SIG-M5 (cell line): ENCODE measurements around the gene KRT13.
"Not testable (repeated sequence)": the region's sequence is repeated elsewhere in the genome, so short reads cannot be mapped to it uniquely, and the experiment has no call there.

ENCODE experiments used
- DNase-seq: peaks from one replicate; lab custom pipeline; 2025; lab: John Stamatoyannopoulos, UW

The KRT13 gene

GRCh38 chr17:41505007-41505808, at the start of gene KRT13:
KRT13 (minus strand) TSS chr17:41505612; CDS start chr17:41505550, 62 bp downstream.
- no peak for DNase-seq

GRCh38 chr17:41553987-41554680, 48.7 kb upstream of the KRT13 start:
- DNase-seq = no peak

DNA sequence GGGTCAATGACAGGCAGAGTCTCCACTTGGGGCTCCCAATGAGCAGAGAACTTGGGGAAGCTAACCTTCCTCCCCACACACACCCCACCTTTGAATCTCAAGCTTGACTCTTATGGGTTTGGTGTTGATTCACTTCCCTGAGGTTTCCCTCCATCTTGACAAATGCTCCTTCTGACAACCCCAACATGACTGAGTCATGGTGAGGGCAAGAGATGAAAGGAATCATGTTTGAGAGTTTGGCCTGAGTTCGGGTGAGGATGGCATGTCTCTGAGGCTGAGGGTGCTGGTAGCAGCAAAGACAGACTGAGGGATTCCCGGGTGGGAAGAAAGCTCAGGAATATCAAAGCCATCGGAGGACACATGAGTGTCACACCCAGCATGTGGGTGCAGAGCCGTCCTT, 47.8 kb upstream of the KRT13 start:
- DNase-seq = no peak

GRCh38 chr17:41552455-41552854, 47.0 kb upstream of the KRT13 start:
- DNase-seq = no peak

DNA sequence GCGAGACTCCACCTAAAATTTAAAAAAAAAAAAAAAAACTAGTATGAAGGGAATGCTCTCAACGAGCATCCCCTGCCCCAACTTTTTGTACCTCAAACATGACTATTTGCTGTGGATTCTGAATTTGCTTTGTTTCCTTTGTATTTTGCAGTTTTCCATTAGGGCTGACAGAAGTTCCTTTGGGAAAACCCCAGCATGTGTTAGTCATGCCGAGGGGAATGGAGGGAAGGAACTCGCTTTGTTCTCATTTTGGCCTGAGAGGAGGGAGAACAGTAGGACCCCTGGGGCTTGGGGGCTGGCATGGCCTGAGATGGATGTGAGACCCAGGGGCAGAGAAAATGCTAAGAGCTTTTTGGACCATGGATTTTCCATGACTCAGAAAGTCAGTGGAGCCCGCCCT, 46.0 kb upstream of the KRT13 start:
- no peak for DNase-seq

DNA sequence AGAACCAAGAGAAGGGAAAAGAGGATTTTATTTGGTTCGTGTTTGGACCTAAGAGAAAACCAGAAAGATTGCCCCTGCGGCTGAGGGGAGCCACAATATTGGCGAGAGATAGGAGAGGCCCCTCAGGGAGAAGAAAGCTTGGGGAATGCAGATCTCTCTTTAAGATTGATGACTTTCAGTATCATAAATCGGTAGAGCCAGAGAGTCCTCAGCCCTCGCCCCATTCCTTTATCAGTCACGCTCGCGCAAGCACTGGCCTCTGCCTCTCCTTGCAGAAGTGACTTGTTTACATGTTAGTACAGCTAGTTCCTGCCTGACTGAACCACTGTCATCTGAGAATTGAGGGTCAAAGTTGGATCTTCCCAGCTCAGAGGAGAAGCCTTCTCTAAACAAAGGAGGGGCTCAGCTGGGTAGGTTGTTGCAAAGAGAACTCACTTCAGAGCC, 44.2 kb upstream of the KRT13 start:
- DNase-seq = no peak

DNA sequence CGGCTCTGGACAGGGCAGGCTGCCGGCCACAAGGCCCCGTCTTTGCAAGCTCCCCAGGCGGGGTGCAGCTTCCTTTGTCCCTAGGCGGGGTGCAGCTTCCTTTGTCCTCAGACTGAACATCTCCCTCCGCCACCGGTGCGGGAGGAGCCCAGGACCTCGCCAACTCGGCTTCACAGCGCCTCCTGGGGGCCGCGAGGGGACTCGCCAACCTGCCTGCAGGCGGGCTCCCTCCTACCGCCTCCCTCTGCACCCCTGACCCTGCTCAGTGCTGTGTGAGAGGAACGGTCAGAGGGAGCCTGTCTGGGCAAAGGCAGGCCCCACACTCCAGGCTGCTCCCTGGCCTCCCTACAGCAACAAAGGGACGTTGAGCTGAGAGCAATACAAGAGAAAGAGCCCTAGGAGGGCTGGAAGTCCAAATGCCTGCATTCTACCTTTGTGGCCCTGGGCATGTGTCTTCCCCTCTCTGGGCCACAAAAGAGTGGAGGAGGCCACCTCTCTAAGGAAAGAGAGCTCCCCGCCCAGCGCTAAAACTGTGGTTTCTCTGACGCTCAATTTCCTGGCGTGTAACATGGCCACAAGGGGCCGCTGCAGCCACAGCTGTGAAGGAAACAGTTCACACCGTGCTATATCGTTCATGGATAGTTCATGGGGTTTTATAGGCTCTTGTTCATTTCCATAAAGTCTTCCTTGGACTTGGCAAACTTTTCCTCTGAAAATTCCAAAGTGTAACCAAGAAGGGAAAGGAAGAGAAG, 43.6 kb upstream of the KRT13 start:
- no peak for DNase-seq

DNA sequence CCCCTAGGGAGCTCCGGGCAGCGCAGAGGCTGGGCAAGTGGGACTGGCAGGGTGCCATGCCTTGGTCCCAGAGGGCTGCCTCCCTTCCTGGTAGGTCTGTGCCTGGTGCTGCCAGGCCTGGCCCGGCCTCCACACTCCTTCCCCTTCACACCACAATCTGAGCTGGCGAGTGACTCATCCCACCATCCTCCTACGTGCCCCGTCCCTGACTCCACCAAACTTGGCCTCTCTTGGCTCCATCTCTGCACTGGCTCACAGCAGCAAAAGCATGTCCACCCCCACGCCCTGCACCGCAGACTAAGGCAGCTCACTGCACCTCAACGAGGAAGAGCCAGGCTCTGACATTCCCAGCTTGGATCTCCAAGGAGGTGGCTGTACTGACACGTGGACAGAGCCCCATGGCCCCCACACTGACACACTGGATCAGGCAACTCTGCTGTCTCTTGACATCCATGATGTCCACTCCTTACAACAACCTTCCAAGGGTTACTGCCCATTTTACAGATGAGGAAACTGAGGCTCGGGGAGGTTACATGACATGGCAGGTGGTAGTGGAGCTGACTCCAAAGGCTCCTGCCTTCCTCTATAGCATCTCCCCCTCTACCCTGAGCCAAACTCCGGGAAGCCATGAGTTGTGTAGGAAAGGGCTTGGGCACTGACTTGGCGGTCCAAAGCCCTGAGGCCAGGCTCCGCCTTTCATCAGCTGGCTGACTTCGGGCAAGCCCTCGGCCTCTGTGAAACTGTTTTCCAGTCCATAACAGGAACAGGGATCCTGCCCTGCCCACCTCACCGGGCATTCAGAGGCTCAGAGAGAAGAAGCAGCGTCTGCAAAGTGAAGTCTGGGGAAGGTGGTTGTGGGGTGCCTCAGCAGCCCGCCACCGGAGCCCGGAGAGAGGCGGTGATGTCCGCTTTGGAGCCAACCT, 42.8 kb upstream of the KRT13 start:
- no peak for DNase-seq

- no peak for DNase-seq
Measured at GRCh38 chr17:41547378-41547841, 42.0 kb upstream of the KRT13 start.

DNA sequence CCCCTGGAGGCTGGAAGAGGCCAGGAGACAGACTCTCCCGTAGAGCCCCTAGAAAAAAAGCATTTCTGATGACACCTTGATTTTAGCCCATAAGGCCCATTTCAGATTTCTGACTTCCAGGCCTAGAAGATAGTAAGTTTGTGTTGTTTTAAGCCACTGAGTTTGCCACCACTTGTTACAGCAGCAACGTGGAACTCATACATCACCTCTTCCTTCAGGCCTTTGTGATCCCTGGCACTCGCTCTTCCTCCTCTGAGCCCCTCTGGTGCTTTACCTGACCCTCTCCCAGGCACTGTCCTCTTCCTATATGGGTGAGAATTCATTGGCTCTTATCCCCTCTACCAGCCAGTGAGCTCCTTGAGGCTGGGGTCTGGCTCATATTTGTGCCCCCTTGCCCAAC, 41.4 kb upstream of the KRT13 start:
- DNase-seq = no peak

- no peak for DNase-seq
Measured at GRCh38 chr17:41545829-41546410, 40.5 kb upstream of the KRT13 start.

DNA sequence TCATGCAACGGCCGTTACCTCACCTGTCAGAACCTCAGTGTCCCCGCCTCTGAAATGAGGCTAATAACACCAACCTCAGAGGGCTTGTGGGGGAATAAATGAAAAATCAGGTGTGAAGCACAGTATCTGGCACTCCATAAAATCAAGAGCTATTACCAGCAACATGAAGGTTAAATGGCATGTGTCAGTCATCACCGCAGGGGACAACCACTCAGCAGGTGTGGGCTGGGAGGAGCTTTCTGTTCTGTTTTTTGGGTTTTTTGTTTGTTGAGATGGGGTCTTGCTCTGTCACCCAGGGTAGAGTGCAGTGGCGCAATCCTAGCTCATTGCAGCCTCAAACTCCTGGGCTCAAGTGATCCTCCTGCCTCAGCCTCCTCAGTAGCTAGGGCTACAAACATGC, 39.5 kb upstream of the KRT13 start:
- no peak for DNase-seq

DNA sequence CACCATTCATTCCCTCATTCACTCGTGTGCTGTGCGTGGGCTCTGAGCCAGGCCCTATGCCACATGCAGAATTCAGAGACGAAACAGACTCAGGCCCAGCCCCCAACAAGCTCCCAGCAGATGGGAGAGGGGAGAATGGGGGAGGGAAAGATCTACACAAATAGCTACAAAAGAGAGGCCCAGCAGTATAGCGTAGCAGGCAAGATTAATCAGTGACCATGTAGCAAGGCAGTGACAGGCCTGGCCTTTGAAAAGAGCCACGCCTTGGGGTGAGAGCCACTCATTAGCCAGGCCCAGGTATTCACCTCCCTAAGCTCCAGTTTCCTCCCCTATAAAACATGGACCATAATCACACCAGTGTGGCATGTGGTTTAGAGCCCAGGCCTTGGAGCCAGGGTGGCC, 39.1 kb upstream of the KRT13 start:
- DNase-seq = no peak

- DNase-seq = not testable (repeated sequence)
Measured at GRCh38 chr17:41542786-41543185, 37.4 kb upstream of the KRT13 start.

DNA sequence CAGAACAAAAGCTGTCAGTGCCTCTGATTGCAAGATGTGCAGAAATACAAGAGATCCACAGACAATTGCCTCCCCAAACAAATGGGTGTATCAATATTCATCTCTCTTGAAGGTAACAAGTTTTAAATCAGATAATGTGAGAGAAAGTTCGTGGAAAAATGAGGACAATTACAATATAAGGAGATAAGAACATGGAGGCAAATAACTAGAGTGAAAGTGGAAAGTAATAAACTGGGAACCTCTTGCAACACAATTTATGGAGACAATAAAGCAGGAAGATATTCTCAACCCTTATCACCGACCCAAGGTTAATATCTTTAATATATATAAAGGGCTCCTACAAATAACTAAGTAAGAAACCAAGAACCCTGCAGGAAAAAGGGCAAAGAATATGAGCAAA, 36.9 kb upstream of the KRT13 start:
- no peak for DNase-seq

- DNase-seq = no peak
Measured at GRCh38 chr17:41540921-41541625, 35.7 kb upstream of the KRT13 start.

- no peak for DNase-seq
Measured at GRCh38 chr17:41539979-41540701, 34.7 kb upstream of the KRT13 start.

- no peak for DNase-seq
Measured at GRCh38 chr17:41539071-41539492, 33.7 kb upstream of the KRT13 start.

- no peak for DNase-seq
Measured at GRCh38 chr17:41538565-41538991, 33.2 kb upstream of the KRT13 start.

DNA sequence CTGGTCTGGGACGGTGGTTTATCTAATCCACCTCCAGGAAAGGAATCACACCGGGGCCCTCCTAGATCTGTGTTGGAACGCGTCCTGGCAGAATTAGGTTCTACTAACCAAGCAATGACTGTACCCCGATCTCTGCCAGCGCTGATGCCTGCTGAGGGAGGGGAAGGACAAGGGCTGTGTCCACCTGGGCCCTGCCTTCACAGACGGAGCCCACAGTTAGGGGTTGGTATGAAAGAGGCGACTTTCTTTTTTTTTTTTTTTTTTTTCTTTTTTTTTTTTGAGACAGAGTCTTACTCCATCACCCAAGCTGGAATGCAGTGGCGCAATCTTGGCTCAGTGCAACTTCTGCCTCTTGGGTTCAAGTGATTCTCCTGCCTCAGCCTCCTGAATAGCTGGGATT, 32.6 kb upstream of the KRT13 start:
- no peak for DNase-seq
